ENCODE data around the gene PALLD.

The PALLD gene

GRCh38 chr4:168773388-168774195 lies 276.7 kb downstream of the PALLD start:
- TF ChIP-seq GATA3 (IDR thresholded peaks at IDR 0.05; ENCODE audit: low read depth, low read length) (no peak), GATA2 (IDR thresholded peaks at IDR 0.05; ENCODE audit: low read depth, low read length) (no peak)

DNA sequence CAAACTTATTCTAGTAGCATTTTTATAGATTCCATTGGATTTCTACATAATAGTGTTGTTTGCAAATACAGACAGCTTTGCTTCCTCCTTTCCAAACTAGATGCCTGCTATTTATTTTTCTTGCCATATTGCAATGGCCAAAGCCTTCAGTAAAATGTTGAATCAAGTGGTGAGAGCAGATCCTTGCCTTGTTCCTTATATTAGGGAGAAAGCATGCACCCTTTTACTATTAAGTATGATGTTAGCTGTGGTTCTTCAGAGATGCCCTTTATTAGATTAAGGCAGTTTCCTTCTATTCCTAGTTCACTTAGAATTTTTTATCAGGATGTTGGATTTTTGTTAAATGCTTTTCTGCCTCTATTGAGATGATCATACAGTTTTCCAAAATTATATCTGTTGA lies 279.5 kb downstream of the PALLD start:
- TF ChIP-seq GATA2 (IDR thresholded peaks at IDR 0.05; ENCODE audit: low read depth, low read length) = no peak
- no peak for TF ChIP-seq GATA3 (IDR thresholded peaks at IDR 0.05; ENCODE audit: low read depth, low read length)

DNA sequence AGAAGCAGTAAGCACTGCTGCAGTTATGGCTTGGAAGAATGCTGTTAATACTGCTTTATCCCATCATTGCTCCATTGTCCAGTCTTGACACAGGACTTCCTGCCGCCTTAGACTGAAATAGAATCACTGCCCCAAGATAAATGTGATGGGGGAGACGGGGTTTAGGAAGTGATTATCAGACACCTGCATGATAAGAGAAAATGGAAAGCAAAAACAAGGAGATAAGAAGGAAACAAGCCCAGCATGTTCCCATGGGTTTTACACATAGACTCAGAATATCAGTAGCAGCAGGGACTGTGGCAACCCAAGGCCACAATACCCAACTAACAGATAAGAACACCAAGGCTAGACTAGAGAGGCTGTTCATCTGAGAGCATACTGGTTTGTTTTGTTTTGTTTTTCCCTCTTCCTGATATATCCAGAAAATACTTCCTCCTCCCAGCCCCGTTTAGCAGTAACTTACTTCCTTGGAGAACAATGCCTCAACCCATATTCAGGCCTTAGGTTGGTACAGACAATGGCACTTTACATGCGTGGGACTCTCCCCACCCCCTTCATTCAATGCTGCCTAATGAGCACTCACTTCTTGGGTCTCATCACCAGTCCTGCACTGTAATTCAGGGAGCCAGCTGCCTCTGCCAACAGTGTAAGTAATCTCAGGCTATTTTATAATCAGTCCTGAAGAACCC lies 280.6 kb downstream of the PALLD start:
- TF ChIP-seq GATA3 (IDR thresholded peaks at IDR 0.05; ENCODE audit: low read depth, low read length) (no peak), GATA2 (IDR thresholded peaks at IDR 0.05; ENCODE audit: low read depth, low read length) (no peak)

DNA sequence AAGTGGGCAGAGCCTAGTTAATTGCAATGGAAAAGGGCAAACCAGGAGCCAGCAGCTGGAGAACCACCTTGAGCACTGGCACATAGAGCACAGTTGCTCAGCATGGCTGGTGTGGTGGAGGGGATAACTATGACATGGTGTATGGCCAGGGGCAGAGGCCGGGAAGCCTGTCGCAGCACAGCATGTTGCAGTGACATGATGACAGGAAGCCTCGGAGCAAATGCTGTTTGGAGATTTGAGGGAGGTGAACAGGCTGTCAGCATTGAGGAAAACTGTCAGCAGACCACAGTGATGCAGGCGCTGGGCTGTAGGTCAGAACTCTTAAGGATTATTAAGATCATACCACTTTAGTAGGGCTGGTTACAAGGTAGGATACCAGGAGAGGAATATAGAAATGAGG lies 284.5 kb downstream of the PALLD start:
- no peak for TF ChIP-seq GATA2 (IDR thresholded peaks at IDR 0.05; ENCODE audit: low read depth, low read length)
- no peak for TF ChIP-seq GATA3 (IDR thresholded peaks at IDR 0.05; ENCODE audit: low read depth, low read length)

DNA sequence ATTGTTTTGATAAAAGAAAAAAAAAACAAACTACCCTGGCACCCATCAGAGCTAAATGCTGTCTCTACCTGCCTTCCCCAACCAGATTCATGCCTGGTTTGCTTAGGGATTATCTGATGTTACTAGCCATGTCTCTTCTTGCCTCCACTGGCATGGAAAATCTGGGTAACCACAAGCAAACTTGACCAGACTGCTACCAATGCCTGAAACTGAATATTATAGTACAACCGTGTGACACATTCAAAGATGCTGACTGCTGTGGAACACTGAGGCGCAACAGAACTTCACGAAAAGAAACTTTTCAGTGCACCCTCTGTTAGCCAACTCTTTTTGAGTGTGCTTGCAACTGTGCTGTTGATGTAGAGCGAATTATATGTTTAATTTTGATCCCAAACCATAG lies 285.1 kb downstream of the PALLD start:
- TF ChIP-seq GATA3 (IDR thresholded peaks at IDR 0.05; ENCODE audit: low read depth, low read length) (no peak), GATA2 (IDR thresholded peaks at IDR 0.05; ENCODE audit: low read depth, low read length) (no peak)

DNA sequence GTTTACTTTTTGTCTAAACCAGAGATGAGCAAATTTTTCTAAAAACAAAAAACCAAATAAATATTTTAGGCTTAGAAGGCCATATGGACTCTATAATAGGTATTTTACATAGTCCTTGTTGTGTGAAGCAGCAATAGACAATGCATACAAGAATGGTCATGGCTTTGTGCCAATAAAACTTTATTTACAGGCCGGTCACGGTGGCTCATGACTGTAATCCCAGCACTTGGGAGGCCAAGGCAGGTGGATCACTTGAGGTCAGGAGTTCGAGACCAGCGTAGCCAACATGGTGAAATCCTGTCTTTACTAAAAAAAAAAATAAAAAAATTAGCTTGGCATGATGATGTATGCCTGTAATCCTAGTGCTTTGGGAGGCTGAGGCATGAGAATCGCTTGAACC lies 285.6 kb downstream of the PALLD start:
- TF ChIP-seq GATA3 (IDR thresholded peaks at IDR 0.05; ENCODE audit: low read depth, low read length) (no peak), GATA2 (IDR thresholded peaks at IDR 0.05; ENCODE audit: low read depth, low read length) (no peak)

DNA sequence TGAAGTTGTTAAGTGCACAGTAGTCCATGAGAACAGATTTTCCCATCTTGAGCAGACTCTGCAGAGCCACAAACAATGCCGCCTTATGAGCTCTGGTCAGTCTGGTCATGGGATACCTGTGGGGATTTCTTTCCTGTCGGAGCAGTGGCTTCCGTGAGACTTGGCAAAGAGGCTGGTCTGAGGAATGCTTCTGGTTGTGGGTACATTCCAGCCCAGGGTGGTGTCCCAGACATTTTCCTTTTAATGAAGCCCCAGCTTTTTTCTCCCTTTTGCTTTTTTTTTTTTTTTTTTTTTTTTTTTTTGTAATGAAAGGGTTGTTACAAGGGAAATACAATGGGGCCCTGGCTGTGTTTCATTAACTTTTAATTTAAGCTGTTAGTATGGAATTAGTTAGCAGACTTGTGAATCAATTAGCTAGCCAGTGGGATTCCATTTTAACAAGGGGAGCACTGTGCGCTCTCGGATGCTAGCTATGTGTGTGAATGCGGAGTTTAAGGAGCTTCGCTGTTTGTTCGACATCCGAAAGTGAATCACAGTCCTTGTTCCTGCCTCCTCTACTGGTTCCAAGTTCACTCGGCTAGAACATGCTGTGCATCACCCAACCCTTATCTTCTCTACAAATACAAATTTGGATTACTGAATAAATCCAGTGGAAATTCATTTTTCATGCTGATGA lies 288.1 kb downstream of the PALLD start:
- TF ChIP-seq GATA3 (IDR thresholded peaks at IDR 0.05; ENCODE audit: low read depth, low read length) = no peak

- no peak for TF ChIP-seq GATA3 (IDR thresholded peaks at IDR 0.05; ENCODE audit: low read depth, low read length)
Observed at GRCh38 chr4:168787334-168787733, 290.5 kb downstream of the PALLD start.

GRCh38 chr4:168787801-168788595 lies 291.1 kb downstream of the PALLD start:
- no peak for TF ChIP-seq GATA2 (IDR thresholded peaks at IDR 0.05; ENCODE audit: low read depth, low read length)
- TF ChIP-seq GATA3 (IDR thresholded peaks at IDR 0.05; ENCODE audit: low read depth, low read length) = no peak

DNA sequence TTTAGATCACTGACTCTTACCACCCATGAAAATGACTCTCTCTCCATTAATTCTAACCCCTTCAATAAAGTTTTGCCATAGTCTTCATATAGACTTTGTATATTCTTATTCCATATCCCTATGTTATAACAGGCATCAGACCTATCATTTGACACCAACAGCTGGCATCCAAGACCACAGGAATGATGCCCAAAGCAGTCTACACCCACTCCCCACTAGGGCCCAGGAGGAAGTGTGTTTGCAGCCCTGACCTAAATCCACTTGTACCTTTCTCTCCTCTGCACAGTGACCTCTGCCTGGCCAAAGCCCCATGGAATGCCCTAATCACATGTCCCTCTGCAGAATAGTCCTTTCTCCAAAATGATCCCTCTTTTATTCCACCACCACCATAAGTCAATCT lies 294.0 kb downstream of the PALLD start:
- no peak for TF ChIP-seq GATA2 (IDR thresholded peaks at IDR 0.05; ENCODE audit: low read depth, low read length)
- TF ChIP-seq GATA3 (IDR thresholded peaks at IDR 0.05; ENCODE audit: low read depth, low read length) = no peak

DNA sequence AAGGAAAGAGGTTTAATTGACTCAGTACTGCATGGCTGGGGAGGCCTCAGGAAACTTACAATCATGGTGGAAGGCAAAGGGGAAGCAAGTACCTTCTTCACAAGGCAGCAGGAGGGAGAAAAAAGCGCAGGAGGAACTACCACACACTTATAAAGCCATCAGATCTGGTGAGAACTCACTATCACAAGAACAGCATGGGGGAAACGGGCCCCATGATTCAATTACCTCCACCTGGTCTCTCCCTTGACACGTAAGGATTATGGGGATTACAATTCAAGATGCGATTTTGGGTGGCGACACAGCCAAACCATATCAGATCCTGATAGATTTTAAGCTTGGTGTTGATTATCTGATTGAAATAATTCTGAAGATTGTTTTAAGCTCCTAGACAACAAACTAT lies 294.5 kb downstream of the PALLD start:
- TF ChIP-seq GATA2 (IDR thresholded peaks at IDR 0.05; ENCODE audit: low read depth, low read length) = no peak
- TF ChIP-seq GATA3 (IDR thresholded peaks at IDR 0.05; ENCODE audit: low read depth, low read length) = no peak

DNA sequence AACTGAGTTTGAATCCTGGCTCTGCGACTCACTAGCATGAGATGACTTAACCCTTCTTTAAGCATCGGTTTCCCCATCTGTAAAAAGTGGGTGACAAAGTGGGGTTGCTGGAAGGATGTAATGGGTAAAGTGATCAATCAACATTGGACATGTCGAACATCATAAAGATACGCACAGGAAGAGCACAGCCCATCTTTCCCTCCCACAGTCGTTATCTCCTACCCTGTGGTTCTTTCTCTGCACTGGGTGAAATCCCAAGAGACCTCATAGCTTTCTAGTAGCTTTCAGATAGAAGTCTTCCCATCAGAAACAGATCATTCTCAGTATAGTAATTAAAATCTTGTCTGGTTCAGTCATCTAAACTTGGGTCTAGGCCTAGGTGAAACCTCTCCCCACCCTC lies 296.7 kb downstream of the PALLD start:
- TF ChIP-seq GATA3 (IDR thresholded peaks at IDR 0.05; ENCODE audit: low read depth, low read length) (no peak), GATA2 (IDR thresholded peaks at IDR 0.05; ENCODE audit: low read depth, low read length) (no peak)

DNA sequence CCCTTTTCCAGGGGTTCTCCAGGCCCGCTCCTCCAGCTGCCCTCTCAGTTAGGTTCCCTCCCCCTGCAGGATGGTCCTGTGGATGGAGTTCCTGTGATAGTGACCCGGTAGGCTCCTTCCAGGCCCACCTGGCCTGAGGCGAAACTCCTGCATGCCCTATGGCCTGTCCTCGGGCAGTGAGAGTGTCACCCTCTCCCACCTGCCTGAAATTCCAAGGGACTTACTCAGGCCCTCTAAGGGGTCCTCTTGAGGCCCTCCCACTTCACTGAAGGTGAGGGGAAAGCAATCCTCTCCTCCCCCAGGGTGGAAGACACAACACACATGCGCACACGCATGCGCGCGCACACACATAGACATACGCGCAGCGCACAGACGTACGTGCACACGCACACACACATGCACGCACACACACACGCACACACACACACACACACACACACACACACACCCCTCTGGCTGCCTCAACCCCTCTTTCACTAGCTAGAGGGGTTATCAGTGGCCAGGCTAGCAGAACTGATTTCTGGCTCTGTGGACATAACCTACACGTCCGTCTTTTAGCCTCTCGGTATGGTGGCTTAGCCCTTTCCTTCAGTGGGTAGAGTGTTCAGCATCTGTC lies 297.3 kb downstream of the PALLD start:
- TF ChIP-seq GATA3 (IDR thresholded peaks at IDR 0.05; ENCODE audit: low read depth, low read length) (no peak), GATA2 (IDR thresholded peaks at IDR 0.05; ENCODE audit: low read depth, low read length) (no peak)

GRCh38 chr4:168794881-168795280 lies 298.0 kb downstream of the PALLD start:
- TF ChIP-seq GATA2 (IDR thresholded peaks at IDR 0.05; ENCODE audit: low read depth, low read length) = no peak
- no peak for TF ChIP-seq GATA3 (IDR thresholded peaks at IDR 0.05; ENCODE audit: low read depth, low read length)
